A549 treated with AZD2906 at 1 μM for 4 hours (cell line): ENCODE results near the gene MON1B. TPM values are rescaled to one million over a fixed set of nuclear protein-coding genes. Genes with fewer than 3 reads are reported as not detected.

ENCODE experiments used
- total RNA-seq: library from RNA; stranded (reverse); fragments of 200-300 nt; extraction: Qiagen RNA extraction; gene quantifications from 5 replicates; pipeline ENCODE4 v1.2.3, GENCODE V29; 2022

The MON1B gene
- 29.3 to 39.9 TPM (median 35.5 TPM) in 5 replicates for total RNA-seq

GRCh38 chr16:77190478-77191258, at the start of gene MON1B:
TSS of gene MON1B (plus strand) at chr16:77191190. CDS start at chr16:77191486, 296 bp downstream.

GRCh38 chr16:77199211-77199610, 8.2 kb downstream of the MON1B start, which contains the start of gene SYCE1L:
TSS of gene SYCE1L (plus strand) at chr16:77199408. CDS start at chr16:77199452, 44 bp downstream.

Other genes starting within 250 kb of the MON1B start
- 3.5 to 8.3 TPM (median 8.0 TPM) in 5 replicates for gene SYCE1L, start 8.2 kb downstream of the MON1B start, total RNA-seq
- 0.01 to 0.08 TPM (median 0.02 TPM) in 4 of 5 replicates, not detected in the other for gene ADAMTS18, start 243.8 kb downstream of the MON1B start, total RNA-seq